Measurements from ENCODE around the gene MANSC4.

DNA sequence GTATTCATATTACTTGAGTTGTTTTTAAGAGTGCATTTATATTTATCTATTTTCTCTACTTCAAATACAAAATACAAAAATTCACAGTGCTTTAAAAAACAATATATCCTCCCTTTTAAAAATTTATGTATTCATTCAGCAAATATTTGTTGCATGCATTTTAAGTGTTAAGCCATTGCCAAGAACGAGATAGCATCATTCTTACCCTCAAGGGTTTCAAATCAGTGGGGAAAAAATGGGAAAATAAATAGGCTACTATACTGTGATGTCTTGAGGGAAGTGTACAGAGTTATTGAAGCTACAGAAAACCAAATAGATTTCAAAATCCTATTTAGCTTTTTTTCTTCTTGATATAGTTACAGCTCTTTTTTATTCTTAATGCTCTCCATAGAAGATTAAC is 46.2 kb downstream of the MANSC4 start:
- TF ChIP-seq EZH2 (IDR thresholded peaks at IDR 0.05; ENCODE audit: insufficient read depth, poor library complexity, severe bottlenecking): no peak
- TF ChIP-seq EZH2phosphoT487 (IDR thresholded peaks at IDR 0.05; ENCODE audit: insufficient read depth, low read depth): no peak

Data from GM23248 (cell line).